Smooth muscle cell (in vitro differentiated cells): Measurements from ENCODE around the gene TEX26. TPM values are rescaled to one million over a fixed set of nuclear protein-coding genes. Genes with fewer than 3 reads are reported as not detected.

Source experiments
- DNase-seq: peaks from one replicate; lab custom pipeline; 2025; ENCODE audit not compliant: unreplicated experiment; lab: John Stamatoyannopoulos, UW
- H2AFZ ChIP-seq: fragments of 200-600 bp; sonication (generic); 2 replicates; pipeline ENCODE4 v1.6.0; 2016; ENCODE audit warnings: antibody characterized with exemption, low read depth, mild to moderate bottlenecking
- H3F3A ChIP-seq: fragments of 200-600 bp; sonication (generic); 2 replicates; pipeline ENCODE4 v1.6.0; 2017; ENCODE audit warnings: antibody characterized with exemption, low read depth
- H3K27ac ChIP-seq: fragments of 200-600 bp; sonication (generic); 2 replicates; pipeline ENCODE4 v1.5.1; 2016; ENCODE audit warnings: low read depth, mild to moderate bottlenecking
- H3K27me3 ChIP-seq: fragments of 200-600 bp; sonication (generic); 2 replicates; pipeline ENCODE4 v1.6.1; 2016; ENCODE audit warnings: low read depth, mild to moderate bottlenecking
- H3K36me3 ChIP-seq: fragments of 200-600 bp; sonication (generic); 2 replicates; pipeline ENCODE4 v1.5.1; 2016; ENCODE audit warnings: low read depth
- H3K4me1 ChIP-seq: fragments of 200-600 bp; sonication (generic); 2 replicates; pipeline ENCODE4 v1.5.1; 2016; ENCODE audit warnings: low read depth
- H3K4me2 ChIP-seq: fragments of 200-600 bp; sonication (generic); 2 replicates; pipeline ENCODE4 v1.6.0; 2016; ENCODE audit warnings: mild to moderate bottlenecking
- H3K4me3 ChIP-seq: fragments of 200-600 bp; sonication (generic); 2 replicates; pipeline ENCODE4 v1.5.1; 2016; ENCODE audit warnings: mild to moderate bottlenecking
- H3K79me2 ChIP-seq: fragments of 200-600 bp; sonication (generic); 2 replicates; pipeline ENCODE4 v1.6.0; 2016; ENCODE audit warnings: low read depth, mild to moderate bottlenecking
- H3K9ac ChIP-seq: fragments of 200-600 bp; sonication (generic); 2 replicates; pipeline ENCODE4 v1.6.0; 2016; ENCODE audit warnings: low read depth
- H3K9me3 ChIP-seq: fragments of 200-600 bp; sonication (generic); replicated peaks from 2 replicates; pipeline ENCODE4 v1.5.1; 2016; ENCODE audit warnings: low read depth
- H4K20me1 ChIP-seq: fragments of 200-600 bp; sonication (generic); 2 replicates; pipeline ENCODE4 v1.6.0; 2016; ENCODE audit warnings: low read depth
- WGBS: methylation state at CpG from one replicate; pipeline ENCODE4 v1.1.7; 2016; ENCODE audit warnings: low lambda C conversion rate; 5-methylcytosine and 5-hydroxymethylcytosine counted together
- polyA plus RNA-seq: library from polyadenylated mRNA; unstranded; fragments of >200 nt; fragmentation: Nextera tagmentation; extraction: Ambion mirVana; gene quantifications from 2 replicates; pipeline ENCODE4 v1.2.1, GENCODE V29; 2016
- total RNA-seq: library from RNA; depleted of rRNA; stranded (reverse); fragments of >200 nt; gene quantifications from 2 replicates; pipeline ENCODE4 v1.2.3, GENCODE V29; 2014
- TF ChIP-seq, protein P1 (sequence below): fragments of 200-600 bp; sonication (generic); IDR thresholded peaks from 2 replicates; pipeline ENCODE4 v1.5.1; 2017; ENCODE audit warnings: borderline replicate concordance, mild to moderate bottlenecking, antibody characterized with exemption; ENCODE audit not compliant: insufficient read depth, poor library complexity, severe bottlenecking

TEX26 gene
- total and polyA plus RNA-seq, 2 experiments from 2014 or later: 0.42 to 0.58 TPM

DNA sequence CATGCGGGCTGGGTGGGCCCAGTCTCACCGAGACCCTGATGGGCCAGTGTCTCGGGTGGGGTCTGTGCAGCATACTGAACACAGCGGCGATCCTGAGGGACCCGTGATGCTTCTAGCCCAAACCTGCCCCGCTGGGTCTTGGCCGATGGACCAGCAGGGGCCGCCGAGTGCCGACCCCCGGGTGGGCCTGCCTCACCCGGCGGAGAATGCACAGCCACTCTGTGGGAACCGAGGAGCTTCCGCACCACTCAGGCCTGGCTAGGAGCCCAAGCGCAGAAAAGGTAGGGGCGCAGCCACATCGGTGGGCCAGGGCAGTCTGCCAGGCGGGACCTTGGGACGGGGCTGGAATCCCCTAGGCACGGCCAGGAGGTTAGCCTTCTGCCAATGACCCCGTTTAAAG, 72.6 kb downstream of the TEX26 start:
- Histone ChIP-seq H3K9ac (no peak overlapping the region), H3K4me2 (no peak overlapping the region), H3K79me2 (no peaks in the 10 kb centered on the region), H3K36me3 (no peaks in the 10 kb centered on the region), H2AFZ (no peak overlapping the region), H4K20me1 (no peaks in the 10 kb centered on the region), H3K4me3 (no peak overlapping the region), H3K4me1 (no peaks in the 10 kb centered on the region), H3K9me3 (no peaks in the 10 kb centered on the region), H3K27ac (no peak overlapping the region), H3F3A (no peaks in the 10 kb centered on the region), H3K27me3 (no peaks in the 10 kb centered on the region)
- DNase-seq: no peak
- TF ChIP-seq, protein P1, sequence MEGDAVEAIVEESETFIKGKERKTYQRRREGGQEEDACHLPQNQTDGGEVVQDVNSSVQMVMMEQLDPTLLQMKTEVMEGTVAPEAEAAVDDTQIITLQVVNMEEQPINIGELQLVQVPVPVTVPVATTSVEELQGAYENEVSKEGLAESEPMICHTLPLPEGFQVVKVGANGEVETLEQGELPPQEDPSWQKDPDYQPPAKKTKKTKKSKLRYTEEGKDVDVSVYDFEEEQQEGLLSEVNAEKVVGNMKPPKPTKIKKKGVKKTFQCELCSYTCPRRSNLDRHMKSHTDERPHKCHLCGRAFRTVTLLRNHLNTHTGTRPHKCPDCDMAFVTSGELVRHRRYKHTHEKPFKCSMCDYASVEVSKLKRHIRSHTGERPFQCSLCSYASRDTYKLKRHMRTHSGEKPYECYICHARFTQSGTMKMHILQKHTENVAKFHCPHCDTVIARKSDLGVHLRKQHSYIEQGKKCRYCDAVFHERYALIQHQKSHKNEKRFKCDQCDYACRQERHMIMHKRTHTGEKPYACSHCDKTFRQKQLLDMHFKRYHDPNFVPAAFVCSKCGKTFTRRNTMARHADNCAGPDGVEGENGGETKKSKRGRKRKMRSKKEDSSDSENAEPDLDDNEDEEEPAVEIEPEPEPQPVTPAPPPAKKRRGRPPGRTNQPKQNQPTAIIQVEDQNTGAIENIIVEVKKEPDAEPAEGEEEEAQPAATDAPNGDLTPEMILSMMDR: no peak
- 92% methylated on average over 21 of the region's 23 CpGs for WGBS

DNA sequence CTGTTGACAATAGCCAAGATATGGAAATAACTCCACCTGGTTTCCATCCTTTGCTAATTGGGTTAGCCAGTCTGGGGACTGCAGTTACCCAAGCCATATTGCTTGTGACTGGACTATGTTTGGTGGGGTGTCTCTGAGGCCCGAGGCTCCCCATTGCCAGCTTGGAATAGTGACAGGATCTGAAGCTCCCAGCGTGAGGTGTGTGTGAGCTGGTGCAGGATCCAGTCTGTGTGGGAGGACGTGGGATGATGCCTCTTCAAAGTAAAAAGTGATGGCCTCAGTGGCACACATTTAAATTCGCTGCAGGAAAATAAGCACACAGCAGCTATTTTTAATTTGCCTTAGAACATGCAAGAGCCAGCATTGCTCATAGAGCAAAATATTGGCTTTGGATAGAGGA, 75.0 kb downstream of the TEX26 start:
- no peak overlapping the region for H3K4me3 ChIP-seq
- H3K27ac ChIP-seq: no peak overlapping the region
- H3F3A ChIP-seq: no peaks in the 10 kb centered on the region
- 91% methylated on average over 4 of the region's 4 CpGs for WGBS
- H3K36me3 ChIP-seq: no peaks in the 10 kb centered on the region
- no peak overlapping the region for H3K9ac ChIP-seq
- DNase-seq: no peak
- H3K9me3 ChIP-seq: no peaks in the 10 kb centered on the region
- H2AFZ ChIP-seq: no peak overlapping the region
- no peaks in the 10 kb centered on the region for H3K27me3 ChIP-seq
- TF ChIP-seq, protein P1: no peak
- no peaks in the 10 kb centered on the region for H4K20me1 ChIP-seq
- H3K4me2 ChIP-seq: no peak overlapping the region
- no peaks in the 10 kb centered on the region for H3K79me2 ChIP-seq
- H3K4me1 ChIP-seq: peaks cover 12% of the 10 kb centered on the region

DNA sequence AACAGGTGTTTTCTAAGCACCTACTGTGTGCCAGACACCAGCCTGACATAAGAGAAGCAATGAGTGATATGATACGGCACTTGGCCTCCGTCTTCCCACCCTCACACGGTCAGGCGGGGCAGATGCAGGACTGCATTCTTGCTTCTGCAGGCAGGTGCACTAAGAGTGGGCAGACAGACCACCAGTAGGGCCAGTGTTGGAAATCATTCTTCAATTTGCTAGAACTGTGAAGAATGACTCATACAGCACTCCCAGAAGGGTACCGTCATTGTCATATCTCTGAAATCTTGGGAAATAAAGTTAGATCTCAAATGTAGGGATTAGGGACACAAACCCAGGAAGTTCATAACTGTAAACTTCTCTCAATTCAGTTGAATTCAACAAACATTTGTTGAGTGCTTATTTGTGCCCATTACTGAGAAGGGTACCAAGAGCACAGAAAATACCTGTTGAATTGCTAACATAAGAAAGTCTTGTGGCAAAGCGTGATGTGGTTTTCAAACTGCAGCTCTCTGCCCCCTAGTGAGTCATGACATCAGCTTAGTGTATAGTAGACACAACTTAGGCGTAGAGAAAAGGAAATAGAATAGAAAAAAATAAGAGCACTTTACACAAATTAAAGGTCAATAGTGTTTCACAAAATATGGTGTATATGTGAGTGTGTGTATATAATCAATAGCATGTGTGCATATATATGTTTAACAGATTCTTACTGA, 76.1 kb downstream of the TEX26 start:
- Histone ChIP-seq H3K27ac (peak overlapping the region; percentile 2), H3K4me3 (no peak overlapping the region), H3K27me3 (no peaks in the 10 kb centered on the region), H3K79me2 (no peaks in the 10 kb centered on the region), H3K36me3 (no peaks in the 10 kb centered on the region), H2AFZ (no peak overlapping the region), H3K4me1 (peaks cover 12% of the 10 kb centered on the region), H3F3A (no peaks in the 10 kb centered on the region), H4K20me1 (no peaks in the 10 kb centered on the region), H3K9ac (no peak overlapping the region), H3K4me2 (no peak overlapping the region), H3K9me3 (no peaks in the 10 kb centered on the region)
- TF ChIP-seq, protein P1: no peak
- DNase-seq: no peak
- 67% methylated on average over 7 of the region's 7 CpGs for WGBS

DNA sequence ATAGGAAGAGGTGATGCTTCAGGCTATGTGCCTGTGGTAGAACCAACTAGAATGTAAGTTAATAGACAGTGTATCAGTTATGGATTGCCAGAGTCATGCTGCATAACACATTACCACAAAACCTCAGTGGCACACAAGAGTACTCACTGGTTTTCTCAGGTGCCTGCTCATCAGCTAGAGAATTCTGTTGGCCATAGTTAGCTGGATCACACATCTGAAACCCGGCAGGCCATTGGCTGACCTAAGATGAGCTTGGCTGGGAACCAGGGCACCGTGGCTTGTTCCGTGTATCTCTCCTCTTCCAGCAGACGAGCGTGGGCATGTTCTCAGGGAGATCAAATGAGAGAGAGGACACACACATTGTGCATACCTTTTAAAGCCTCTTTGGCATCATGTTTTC, 76.7 kb downstream of the TEX26 start:
- H3K9me3 ChIP-seq: no peaks in the 10 kb centered on the region
- no peaks in the 10 kb centered on the region for H3F3A ChIP-seq
- no peaks in the 10 kb centered on the region for H3K27me3 ChIP-seq
- no peak overlapping the region for H2AFZ ChIP-seq
- 69% methylated on average over 5 of the region's 5 CpGs for WGBS
- TF ChIP-seq, protein P1: no peak
- no peaks in the 10 kb centered on the region for H4K20me1 ChIP-seq
- H3K4me2 ChIP-seq: no peak overlapping the region
- no peak overlapping the region for H3K9ac ChIP-seq
- no peaks in the 10 kb centered on the region for H3K79me2 ChIP-seq
- no peak overlapping the region for H3K4me3 ChIP-seq
- peaks cover 12% of the 10 kb centered on the region for H3K4me1 ChIP-seq
- H3K36me3 ChIP-seq: no peaks in the 10 kb centered on the region
- H3K27ac ChIP-seq: peak overlapping the region; percentile 2
- DNase-seq: no peak
